NB4 (cell line): ENCODE results near the gene ST8SIA5.

Experiments
- DNase-seq: peaks from one replicate; pipeline ENCODE4 v3.0.0; 2010; ENCODE audit warnings: low read depth
- H3K4me3 ChIP-seq: one replicate; pipeline ENCODE4 v1.5.1; 2011; ENCODE audit warnings: mild to moderate bottlenecking, low read depth, low read length, moderate library complexity
- MYC ChIP-seq: IDR thresholded peaks from 2 replicates; pipeline ENCODE4 v1.6.1; 2011; ENCODE audit warnings: low read depth, low read length
- POLR2A ChIP-seq: IDR thresholded peaks from 2 replicates; pipeline ENCODE4 v1.6.1; 2011; ENCODE audit warnings: mild to moderate bottlenecking; ENCODE audit not compliant: insufficient read length; ENCODE audit errors: extremely low read depth
- TF ChIP-seq, protein P1 (sequence below): IDR thresholded peaks from 2 replicates; pipeline ENCODE4 v1.6.1; 2011; ENCODE audit warnings: low read depth, low read length
- TF ChIP-seq, protein P2 (sequence below): IDR thresholded peaks from one replicate; pipeline ENCODE4 v1.5.1; 2012; ENCODE audit warnings: low read depth, low read length

Gene ST8SIA5

DNA sequence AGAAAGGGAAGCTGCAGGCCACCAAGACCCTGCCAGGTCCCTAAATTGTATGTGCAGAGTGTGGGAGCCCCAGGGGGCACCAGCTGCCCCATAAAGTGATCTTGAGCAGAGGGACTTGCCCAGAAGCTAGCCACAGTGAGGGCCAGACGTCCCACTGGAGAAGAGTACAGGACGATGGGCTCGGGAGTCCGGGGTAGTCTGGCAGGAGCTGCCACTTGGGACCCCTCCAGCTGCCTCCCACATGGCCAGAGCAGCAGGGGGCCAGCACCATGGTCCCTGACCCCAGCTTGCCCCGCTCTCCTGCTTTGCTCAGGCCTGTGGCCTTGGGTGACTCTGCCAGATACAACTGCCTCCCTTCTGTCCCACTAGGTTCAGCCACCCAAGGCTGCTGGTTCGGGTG is 88.2 kb downstream of the ST8SIA5 start:
- no peak overlapping the region for H3K4me3 ChIP-seq
- no peak for DNase-seq
- TF ChIP-seq, protein P1, sequence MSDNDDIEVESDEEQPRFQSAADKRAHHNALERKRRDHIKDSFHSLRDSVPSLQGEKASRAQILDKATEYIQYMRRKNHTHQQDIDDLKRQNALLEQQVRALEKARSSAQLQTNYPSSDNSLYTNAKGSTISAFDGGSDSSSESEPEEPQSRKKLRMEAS: no peak
- TF ChIP-seq POLR2A (no peak), MYC (no peak)
- TF ChIP-seq, protein P2, sequence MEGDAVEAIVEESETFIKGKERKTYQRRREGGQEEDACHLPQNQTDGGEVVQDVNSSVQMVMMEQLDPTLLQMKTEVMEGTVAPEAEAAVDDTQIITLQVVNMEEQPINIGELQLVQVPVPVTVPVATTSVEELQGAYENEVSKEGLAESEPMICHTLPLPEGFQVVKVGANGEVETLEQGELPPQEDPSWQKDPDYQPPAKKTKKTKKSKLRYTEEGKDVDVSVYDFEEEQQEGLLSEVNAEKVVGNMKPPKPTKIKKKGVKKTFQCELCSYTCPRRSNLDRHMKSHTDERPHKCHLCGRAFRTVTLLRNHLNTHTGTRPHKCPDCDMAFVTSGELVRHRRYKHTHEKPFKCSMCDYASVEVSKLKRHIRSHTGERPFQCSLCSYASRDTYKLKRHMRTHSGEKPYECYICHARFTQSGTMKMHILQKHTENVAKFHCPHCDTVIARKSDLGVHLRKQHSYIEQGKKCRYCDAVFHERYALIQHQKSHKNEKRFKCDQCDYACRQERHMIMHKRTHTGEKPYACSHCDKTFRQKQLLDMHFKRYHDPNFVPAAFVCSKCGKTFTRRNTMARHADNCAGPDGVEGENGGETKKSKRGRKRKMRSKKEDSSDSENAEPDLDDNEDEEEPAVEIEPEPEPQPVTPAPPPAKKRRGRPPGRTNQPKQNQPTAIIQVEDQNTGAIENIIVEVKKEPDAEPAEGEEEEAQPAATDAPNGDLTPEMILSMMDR: no peak

DNA sequence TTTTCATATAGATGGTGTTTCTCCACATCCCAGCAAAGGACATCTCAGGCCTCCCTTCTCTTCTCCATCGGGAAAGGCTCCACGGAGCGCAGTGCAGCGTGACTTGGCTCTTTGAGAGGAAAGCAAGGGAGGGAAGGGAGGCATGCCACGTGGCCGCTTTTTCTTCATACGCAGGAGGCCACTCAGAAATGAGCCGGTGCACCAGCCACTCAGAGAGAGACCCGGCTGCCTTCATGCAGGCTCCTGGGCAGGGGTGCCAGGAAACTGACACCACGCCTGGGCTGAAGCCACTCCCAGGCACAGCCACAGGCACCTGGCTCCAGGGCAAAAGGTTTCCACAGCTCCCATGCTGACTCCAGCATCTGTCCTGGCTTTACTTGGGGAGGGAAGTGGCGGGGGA is 88.7 kb downstream of the ST8SIA5 start:
- DNase-seq: no peak
- H3K4me3 ChIP-seq: no peak overlapping the region
- TF ChIP-seq, protein P2: no peak
- TF ChIP-seq MYC (no peak), POLR2A (no peak)
- TF ChIP-seq, protein P1: no peak

DNA sequence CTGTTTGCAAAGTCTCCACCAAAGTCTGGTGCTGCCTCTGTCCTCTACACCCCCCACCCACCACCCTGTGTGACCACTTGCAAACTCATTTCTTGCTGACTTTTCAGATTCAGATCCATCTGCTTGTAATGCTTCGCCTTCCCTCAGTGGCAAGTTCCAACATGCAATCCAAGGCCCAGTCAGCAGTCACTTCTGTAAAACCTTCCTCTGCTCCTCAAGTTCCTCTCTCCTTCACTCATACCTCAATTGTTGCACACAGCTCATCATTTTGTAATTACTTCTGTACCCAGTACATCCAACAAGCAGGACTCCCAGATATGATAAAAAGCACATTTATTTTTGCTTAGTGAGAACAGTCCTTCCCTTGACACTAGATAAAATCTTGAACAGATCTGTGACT is 93.3 kb downstream of the ST8SIA5 start:
- DNase-seq: no peak
- no peak overlapping the region for H3K4me3 ChIP-seq
- TF ChIP-seq MYC: no peak
- TF ChIP-seq, protein P2: no peak
- TF ChIP-seq, protein P1: no peak
- no peak for TF ChIP-seq POLR2A

DNA sequence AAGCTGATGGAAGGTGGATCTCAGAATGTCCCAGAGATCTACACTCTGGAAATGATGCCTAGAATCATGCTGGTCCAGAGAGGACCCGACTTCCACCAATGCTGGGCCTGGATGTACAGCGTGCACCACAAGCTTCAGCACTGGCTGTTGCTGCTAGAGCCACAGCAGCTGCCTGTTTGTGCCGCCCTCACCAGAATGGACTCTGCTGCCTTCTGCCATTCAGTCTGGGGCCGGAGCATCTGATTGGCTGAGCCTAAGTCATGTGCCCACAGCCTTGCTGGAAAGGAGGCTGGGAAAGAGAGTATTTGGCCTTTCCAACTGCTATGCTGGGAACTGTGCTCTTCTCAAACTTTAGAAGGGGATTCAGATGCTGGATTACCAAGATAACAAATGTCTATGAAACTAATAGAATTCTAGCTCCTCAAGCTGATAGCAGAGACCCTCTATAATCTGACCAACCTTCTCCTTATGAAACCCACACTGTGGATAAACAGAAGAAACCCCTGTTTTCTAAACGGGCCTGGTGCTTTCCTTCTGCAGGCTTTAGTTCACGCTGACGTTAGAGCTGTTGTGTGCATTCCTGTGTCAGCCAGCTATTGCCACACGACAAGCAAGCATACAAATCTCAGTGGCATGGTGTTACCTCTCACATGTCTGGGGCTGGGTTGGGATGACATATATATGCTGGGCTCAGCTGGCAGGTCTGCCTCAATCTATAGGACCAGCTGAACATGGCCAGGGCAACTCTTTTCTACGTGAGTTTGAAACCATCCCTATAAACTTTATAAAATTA is 95.7 kb downstream of the ST8SIA5 start:
- no peak overlapping the region for H3K4me3 ChIP-seq
- TF ChIP-seq POLR2A (no peak), MYC (no peak)
- TF ChIP-seq, protein P2: no peak
- TF ChIP-seq, protein P1: no peak
- no peak for DNase-seq

DNA sequence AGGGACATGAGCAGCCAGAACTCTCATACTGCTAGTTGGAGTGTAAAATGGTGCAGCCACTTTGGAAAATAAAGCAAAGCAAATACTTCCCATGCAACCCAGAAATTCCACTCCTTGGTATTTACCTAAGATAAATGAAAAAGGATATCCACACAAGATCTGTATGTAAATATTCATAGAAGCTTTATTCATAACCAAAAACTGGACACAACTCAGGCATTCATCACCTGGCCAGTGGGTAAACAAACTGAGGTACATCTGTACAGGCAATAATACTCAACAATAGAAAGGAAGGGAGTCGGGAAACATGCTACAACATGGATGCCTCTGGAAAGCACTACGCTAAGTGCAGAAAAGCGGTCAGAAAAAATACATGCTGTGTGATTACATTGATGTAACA is 97.4 kb downstream of the ST8SIA5 start:
- no peak for DNase-seq
- TF ChIP-seq, protein P1: no peak
- TF ChIP-seq POLR2A: no peak
- TF ChIP-seq MYC: no peak
- TF ChIP-seq, protein P2: no peak
- no peak overlapping the region for H3K4me3 ChIP-seq
